Dendritic cell treated with granulocyte-macrophage colony-stimulating factor and Interleukin-4, amounts not matched to agents 40 ng/mL and 50 ng/mL, for 4 days (primary cell): ENCODE results near the gene LRRTM4.
"Not testable (repeated sequence)": the region's sequence is repeated elsewhere in the genome, so short reads cannot be mapped to it uniquely, and the experiment has no call there.

ENCODE experiments used
- H3K27ac Mint-ChIP-seq: one replicate; pipeline ENCODE4 v1.8.0; 2022; ENCODE audit warnings: mild to moderate bottlenecking, mixed read lengths
- H3K27me3 Mint-ChIP-seq: one replicate; pipeline ENCODE4 v1.8.0; 2022; ENCODE audit warnings: mild to moderate bottlenecking, mixed read lengths
- H3K36me3 Mint-ChIP-seq: one replicate; pipeline ENCODE4 v1.8.0; 2022; ENCODE audit warnings: low read depth, mixed read lengths
- H3K4me1 Mint-ChIP-seq: one replicate; pipeline ENCODE4 v1.8.0; 2022; ENCODE audit warnings: low read depth, mixed read lengths
- H3K4me3 Mint-ChIP-seq: one replicate; pipeline ENCODE4 v1.8.0; 2022; ENCODE audit warnings: mild to moderate bottlenecking, moderate library complexity, mixed read lengths
- H3K9me3 Mint-ChIP-seq: one replicate; pipeline ENCODE4 v1.8.0; 2022; ENCODE audit warnings: mixed read lengths
- intact Hi-C: fragments of 100-400 bp; cut with micrococcal nuclease; formaldehyde crosslinking; loops from one replicate; pipeline ENCODE4 v1.15.0; 2022

The LRRTM4 gene

DNA sequence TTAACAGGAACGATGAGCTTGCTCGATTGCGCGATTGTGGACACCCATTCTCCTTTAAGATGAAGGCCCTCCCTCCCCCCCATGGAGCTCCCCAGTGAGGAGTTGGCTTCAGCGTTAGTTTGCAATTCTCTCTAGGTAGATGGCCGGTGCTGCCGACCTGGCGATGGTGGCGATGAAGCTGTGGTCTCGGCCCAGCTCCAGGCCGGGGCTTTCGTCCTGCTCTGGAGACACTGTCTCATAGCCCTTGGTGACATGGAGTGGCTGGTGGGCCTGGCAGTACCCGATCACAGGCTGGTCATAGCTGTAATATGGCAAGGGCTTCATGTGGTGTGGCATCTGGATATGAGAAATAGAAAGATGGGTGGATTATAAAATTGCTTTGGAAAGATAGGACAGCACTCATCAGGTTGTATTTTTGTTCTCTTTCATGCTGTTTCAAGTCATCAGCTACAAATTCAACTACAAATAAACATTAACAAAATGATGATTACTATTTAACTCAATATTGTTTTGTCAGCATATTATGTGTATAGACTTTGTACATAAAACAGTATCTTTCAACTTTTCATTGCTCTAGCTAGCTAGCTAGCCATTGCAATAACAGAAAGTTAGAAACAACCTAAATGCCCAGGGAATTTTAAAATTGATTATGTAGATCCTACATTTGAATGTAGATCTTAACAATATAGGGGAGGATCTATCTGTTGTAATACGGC lies 773.4 kb downstream of the LRRTM4 start:
- intact Hi-C loops = no loop called here
- H3K36me3 Mint-ChIP-seq = no peaks in the 10 kb centered on the region
- H3K4me1 Mint-ChIP-seq = no peaks in the 10 kb centered on the region
- H3K27me3 Mint-ChIP-seq = no peaks in the 10 kb centered on the region
- no peak overlapping the region for H3K27ac Mint-ChIP-seq
- H3K9me3 Mint-ChIP-seq = no peaks in the 10 kb centered on the region
- no peak overlapping the region for H3K4me3 Mint-ChIP-seq

DNA sequence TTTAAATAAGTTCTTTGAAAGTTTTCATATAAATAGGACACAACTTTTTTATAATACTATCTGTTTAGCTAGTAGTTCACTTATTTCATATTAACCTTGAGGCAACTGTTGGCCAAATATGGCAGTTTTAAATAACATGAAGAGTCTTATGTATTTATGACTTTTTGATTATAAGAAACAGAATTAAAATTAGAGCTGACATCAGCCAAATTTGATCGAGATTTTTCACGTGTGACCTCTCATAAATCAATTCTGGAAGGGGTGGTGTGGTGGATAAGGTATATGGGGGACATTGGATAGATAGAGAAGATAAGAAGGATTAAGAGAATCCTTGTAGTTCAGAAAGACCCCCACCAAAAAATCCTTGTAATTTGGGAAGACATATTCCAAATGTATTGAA lies 776.6 kb downstream of the LRRTM4 start:
- Mint-ChIP-seq H3K27me3 (no peaks in the 10 kb centered on the region), H3K4me1 (no peaks in the 10 kb centered on the region), H3K27ac (no peak overlapping the region), H3K36me3 (no peaks in the 10 kb centered on the region), H3K4me3 (no peak overlapping the region), H3K9me3 (no peaks in the 10 kb centered on the region)
- intact Hi-C loops = no loop called here

DNA sequence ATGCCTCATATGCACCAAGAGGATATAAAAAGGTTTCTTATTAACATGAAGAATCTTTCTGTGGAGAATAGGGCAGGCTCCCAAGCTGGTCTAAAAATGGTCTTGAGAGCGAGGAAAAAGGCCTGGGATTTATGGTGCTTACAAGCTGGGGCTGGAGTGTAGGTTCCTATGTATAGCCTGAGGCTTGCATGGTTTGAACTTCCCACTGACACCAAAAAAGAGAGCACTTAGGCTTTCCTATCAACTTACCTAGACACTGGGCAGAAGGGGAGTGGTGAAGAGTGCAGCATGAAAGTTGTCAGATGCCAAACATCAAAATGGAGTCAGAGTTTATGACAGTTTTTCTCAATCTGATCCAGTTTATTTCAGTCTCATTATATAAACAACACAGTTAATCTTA lies 784.6 kb downstream of the LRRTM4 start:
- no peaks in the 10 kb centered on the region for H3K9me3 Mint-ChIP-seq
- no peaks in the 10 kb centered on the region for H3K4me1 Mint-ChIP-seq
- H3K4me3 Mint-ChIP-seq = no peak overlapping the region
- H3K27ac Mint-ChIP-seq = no peak overlapping the region
- intact Hi-C loops = no loop called here
- H3K36me3 Mint-ChIP-seq = no peaks in the 10 kb centered on the region
- H3K27me3 Mint-ChIP-seq = no peaks in the 10 kb centered on the region

DNA sequence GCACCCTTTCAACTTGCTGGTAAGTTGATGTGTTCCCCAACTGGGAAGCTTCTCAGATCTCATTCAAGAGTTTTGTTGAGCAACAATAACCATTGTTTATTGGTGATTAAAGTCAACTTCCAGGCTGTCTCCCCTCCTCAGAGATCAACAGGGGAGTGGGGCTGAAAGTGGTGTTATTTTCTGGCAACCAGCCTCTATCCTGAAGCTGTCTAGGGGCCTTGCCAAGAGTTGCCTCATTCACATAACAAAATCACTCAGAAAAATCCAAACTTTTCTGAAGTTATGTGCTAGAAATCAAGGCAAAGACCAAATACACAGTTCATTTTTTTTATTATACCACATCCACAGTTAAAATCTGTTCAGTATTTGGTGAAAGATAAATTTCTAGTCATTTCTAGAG lies 788.4 kb downstream of the LRRTM4 start:
- intact Hi-C loops = no loop called here
- Mint-ChIP-seq H3K4me1 (no peaks in the 10 kb centered on the region), H3K36me3 (no peaks in the 10 kb centered on the region)

GRCh38 chr2:76731157-76731556 lies 791.0 kb downstream of the LRRTM4 start:
- Mint-ChIP-seq H3K4me1 (no peaks in the 10 kb centered on the region), H3K27me3 (no peaks in the 10 kb centered on the region), H3K36me3 (no peaks in the 10 kb centered on the region), H3K9me3 (peaks cover 23% of the 10 kb centered on the region), H3K27ac (no peak overlapping the region), H3K4me3 (no peak overlapping the region)
- intact Hi-C loops = no loop called here

More for the DNA sequence above, 788.4 kb downstream of the LRRTM4 start:
- no peaks in the 10 kb centered on the region for H3K27me3 Mint-ChIP-seq
- H3K9me3 Mint-ChIP-seq = peaks cover 8% of the 10 kb centered on the region
- H3K27ac Mint-ChIP-seq = no peak overlapping the region
- no peak overlapping the region for H3K4me3 Mint-ChIP-seq

DNA sequence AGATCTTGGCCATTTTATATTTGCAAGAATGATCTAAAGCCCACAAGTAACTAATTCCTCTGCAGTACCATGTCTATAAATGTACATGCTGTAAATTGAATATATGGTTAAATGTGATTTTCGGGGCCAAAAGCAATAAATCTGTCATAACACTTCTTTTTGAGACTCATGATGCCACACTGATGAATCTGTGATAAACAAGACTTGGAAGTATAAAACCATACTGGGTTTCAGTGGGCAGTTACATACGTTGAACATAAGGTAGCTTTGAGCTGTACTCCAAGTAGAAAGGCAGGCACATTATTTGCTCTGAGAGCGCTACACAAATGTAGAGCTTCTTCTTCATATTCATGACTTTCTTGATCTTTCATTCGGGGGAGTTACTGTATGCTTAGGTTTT lies 792.2 kb downstream of the LRRTM4 start:
- intact Hi-C loops = no loop called here

GRCh38 chr2:76721226-76721625 lies 801.0 kb downstream of the LRRTM4 start:
- Mint-ChIP-seq H3K9me3 (peaks cover 9% of the 10 kb centered on the region), H3K4me1 (no peaks in the 10 kb centered on the region)

More for the DNA sequence above, 792.2 kb downstream of the LRRTM4 start:
- H3K4me1 Mint-ChIP-seq = no peaks in the 10 kb centered on the region
- H3K27ac Mint-ChIP-seq = no peak overlapping the region
- no peaks in the 10 kb centered on the region for H3K36me3 Mint-ChIP-seq
- no peak overlapping the region for H3K4me3 Mint-ChIP-seq
- H3K27me3 Mint-ChIP-seq = no peaks in the 10 kb centered on the region
- H3K9me3 Mint-ChIP-seq = peaks cover 32% of the 10 kb centered on the region

DNA sequence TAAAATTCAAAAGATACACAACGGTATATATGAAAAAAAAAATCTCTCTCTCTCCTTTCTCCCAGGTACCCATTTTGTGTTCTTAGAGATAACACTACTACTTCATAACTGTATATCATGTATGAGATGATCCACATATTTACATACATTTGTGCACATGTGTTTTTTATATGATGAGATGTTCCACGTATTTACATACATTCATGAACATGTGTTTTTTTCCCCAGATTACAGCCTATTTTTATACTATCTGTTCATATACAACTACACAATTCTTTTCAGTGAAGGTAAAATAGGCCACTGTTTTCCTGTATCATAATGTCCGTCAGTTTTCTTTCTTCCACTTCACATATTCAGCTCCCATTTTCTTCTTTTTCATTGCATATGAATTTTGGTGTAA lies 808.9 kb downstream of the LRRTM4 start:
- no peak overlapping the region for H3K4me3 Mint-ChIP-seq
- intact Hi-C loops = no loop called here
- H3K36me3 Mint-ChIP-seq = no peaks in the 10 kb centered on the region
- no peaks in the 10 kb centered on the region for H3K27me3 Mint-ChIP-seq
- H3K9me3 Mint-ChIP-seq = peaks cover 7% of the 10 kb centered on the region
- no peaks in the 10 kb centered on the region for H3K4me1 Mint-ChIP-seq
- no peak overlapping the region for H3K27ac Mint-ChIP-seq

More at GRCh38 chr2:76721226-76721625, 801.0 kb downstream of the LRRTM4 start:
- Mint-ChIP-seq H3K27ac (no peak overlapping the region), H3K27me3 (no peaks in the 10 kb centered on the region), H3K36me3 (no peaks in the 10 kb centered on the region), H3K4me3 (no peak overlapping the region)
- intact Hi-C loops = no loop called here

DNA sequence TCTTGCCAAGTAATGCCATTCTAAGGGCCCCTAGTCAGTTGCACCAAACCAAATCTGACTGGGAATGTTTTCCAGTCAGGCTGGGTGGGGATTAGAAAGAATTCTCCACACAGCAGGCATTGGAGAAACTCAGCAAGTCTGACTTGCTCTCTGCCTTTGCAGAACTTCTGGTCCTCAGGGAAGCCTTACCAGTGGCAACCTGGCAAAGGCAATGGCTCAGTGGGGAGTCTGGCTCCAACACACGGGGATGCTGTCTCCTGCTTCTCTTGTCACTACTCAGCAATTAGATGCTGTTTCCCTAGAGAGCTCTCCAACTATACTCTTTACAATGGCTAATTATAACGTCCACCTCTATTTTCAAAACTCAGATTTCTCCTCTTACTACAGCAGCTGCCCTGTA lies 810.7 kb downstream of the LRRTM4 start:
- peaks cover 26% of the 10 kb centered on the region for H3K9me3 Mint-ChIP-seq
- no peak overlapping the region for H3K4me3 Mint-ChIP-seq
- no peak overlapping the region for H3K27ac Mint-ChIP-seq
- intact Hi-C loops = no loop called here
- no peaks in the 10 kb centered on the region for H3K36me3 Mint-ChIP-seq
- H3K4me1 Mint-ChIP-seq = no peaks in the 10 kb centered on the region
- H3K27me3 Mint-ChIP-seq = no peaks in the 10 kb centered on the region

DNA sequence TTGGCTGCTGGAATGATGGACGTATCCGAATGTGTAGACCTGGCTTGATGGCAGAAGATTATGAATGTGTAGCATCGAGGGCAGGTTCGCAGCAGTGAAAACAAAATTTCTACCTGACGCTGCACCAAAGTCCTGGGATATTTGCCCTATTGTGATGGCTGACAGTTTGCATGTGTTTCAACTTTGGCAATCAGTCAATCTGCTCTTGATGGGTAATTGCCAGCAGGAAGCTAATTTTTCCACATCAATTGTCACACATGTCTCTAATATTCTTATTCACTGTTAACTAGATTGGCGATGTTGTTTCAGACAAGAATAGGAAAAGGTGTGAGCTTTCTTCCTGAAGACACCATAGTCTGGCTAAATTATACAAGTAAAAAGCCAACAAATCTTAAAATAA lies 821.3 kb downstream of the LRRTM4 start:
- H3K27ac Mint-ChIP-seq = no peak overlapping the region
- H3K27me3 Mint-ChIP-seq = no peaks in the 10 kb centered on the region
- H3K4me1 Mint-ChIP-seq = no peaks in the 10 kb centered on the region
- H3K9me3 Mint-ChIP-seq = no peaks in the 10 kb centered on the region
- intact Hi-C loops = no loop called here
- no peaks in the 10 kb centered on the region for H3K36me3 Mint-ChIP-seq
- H3K4me3 Mint-ChIP-seq = no peak overlapping the region

DNA sequence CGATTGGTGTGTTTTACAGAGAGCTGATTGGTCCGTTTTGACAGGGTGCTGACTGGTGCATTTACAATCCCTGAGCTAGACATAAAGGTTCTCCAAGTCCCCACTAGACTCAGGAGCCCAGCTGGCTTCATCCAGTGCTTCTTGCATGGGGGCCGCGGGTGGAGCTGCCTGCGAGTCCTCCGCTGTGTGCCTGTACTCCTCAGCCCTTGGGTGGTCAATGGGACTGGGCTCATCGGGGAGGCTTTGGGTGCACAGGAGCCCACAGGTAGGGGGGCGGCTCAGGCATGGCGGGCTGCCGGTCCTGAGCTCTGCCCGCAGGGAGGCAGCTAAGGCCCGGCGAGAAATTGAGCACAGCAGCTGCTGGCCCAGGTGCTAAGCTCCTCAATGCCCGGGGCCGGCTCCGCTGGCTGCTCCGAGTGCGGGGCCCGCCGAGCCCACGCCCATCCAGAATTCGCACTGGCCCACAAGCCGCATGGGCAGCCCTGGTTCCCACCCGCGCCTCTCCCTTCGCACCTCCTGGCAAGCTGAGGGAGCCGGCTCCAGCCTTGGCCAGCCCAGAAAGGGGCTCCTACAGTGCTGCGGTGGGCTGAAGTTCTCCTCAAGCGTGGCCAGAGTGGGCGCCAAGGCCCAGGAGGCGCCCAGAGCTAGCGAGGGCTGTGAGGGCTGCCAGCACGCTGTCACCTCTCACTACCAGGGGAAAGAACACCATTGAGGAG lies 824.0 kb downstream of the LRRTM4 start:
- intact Hi-C loops, H3K27me3 Mint-ChIP-seq, H3K36me3 Mint-ChIP-seq, H3K9me3 Mint-ChIP-seq, H3K27ac Mint-ChIP-seq, H3K4me1 Mint-ChIP-seq, H3K4me3 Mint-ChIP-seq: not testable (repeated sequence)
